Subcutaneous adipose tissue (tissue), 4 donors: ENCODE data around the gene SLC29A4. TPM values are rescaled to one million over a fixed set of nuclear protein-coding genes. Genes with fewer than 3 reads are reported as not detected.

Experiments
- CTCF ChIP-seq: fragments of 450-650 bp; IDR thresholded peaks from one replicate; pipeline ENCODE4 v1.5.1; 2016; ENCODE audit warnings: low read depth, mild to moderate bottlenecking, control low read depth, antibody characterized with exemption, moderate library complexity
- total RNA-seq, 4 donors: library from RNA; depleted of rRNA; stranded (reverse); fragments of >200 nt; gene quantifications; one replicate each; pipeline ENCODE4 v1.1.0, GENCODE V29; 2016

SLC29A4 gene
- total RNA-seq, 4 donors from 2014 or later = 8.6 to 33.5 (median 15.9) TPM

GRCh38 chr7:5337047-5337446 lies 54.3 kb downstream of the SLC29A4 start:
- no peak for TF ChIP-seq CTCF

GRCh38 chr7:5339955-5340354 lies 57.2 kb downstream of the SLC29A4 start:
- TF ChIP-seq CTCF = no peak

- no peak for TF ChIP-seq CTCF
Observed at GRCh38 chr7:5342631-5343030, 59.9 kb downstream of the SLC29A4 start.

GRCh38 chr7:5343884-5344283 lies 61.1 kb downstream of the SLC29A4 start:
- no peak for TF ChIP-seq CTCF

GRCh38 chr7:5344342-5344741 lies 61.6 kb downstream of the SLC29A4 start:
- TF ChIP-seq CTCF = no peak

- TF ChIP-seq CTCF = no peak
Observed at GRCh38 chr7:5345171-5345570, 62.4 kb downstream of the SLC29A4 start.

GRCh38 chr7:5345671-5346070 lies 62.9 kb downstream of the SLC29A4 start:
- TF ChIP-seq CTCF = no peak
